GM23248 (cell line): ENCODE results near the gene SLC15A4. TPM values are rescaled to one million over a fixed set of nuclear protein-coding genes. Genes with fewer than 3 reads are reported as not detected.

ENCODE experiments used
- DNase-seq: peaks from one replicate; pipeline ENCODE4 v3.0.0-alpha.2; 2015
- H2AFZ ChIP-seq: fragments of 200-600 bp; sonication (generic); 2 replicates; pipeline ENCODE4 v1.6.1; 2016; ENCODE audit warnings: antibody characterized with exemption
- H3F3A ChIP-seq: fragments of 200-600 bp; sonication (generic); 2 replicates; pipeline ENCODE4 v1.6.1; 2016; ENCODE audit warnings: mild to moderate bottlenecking, antibody characterized with exemption, mixed run types; ENCODE audit not compliant: insufficient read depth
- H3K27ac ChIP-seq: fragments of 200-600 bp; sonication (generic); 2 replicates; pipeline ENCODE4 v1.5.1; 2016; ENCODE audit warnings: mild to moderate bottlenecking
- H3K27me3 ChIP-seq: fragments of 200-600 bp; sonication (generic); replicated peaks from 2 replicates; pipeline ENCODE4 v1.6.1; 2016; ENCODE audit warnings: mild to moderate bottlenecking; ENCODE audit not compliant: insufficient read depth
- H3K36me3 ChIP-seq: fragments of 200-600 bp; sonication (generic); 2 replicates; pipeline ENCODE4 v1.6.1; 2016; ENCODE audit warnings: low read depth, mild to moderate bottlenecking
- H3K4me1 ChIP-seq: fragments of 200-600 bp; sonication (generic); 2 replicates; pipeline ENCODE4 v1.6.1; 2016; ENCODE audit warnings: mild to moderate bottlenecking; ENCODE audit not compliant: insufficient read depth
- H3K4me2 ChIP-seq: fragments of 200-600 bp; sonication (generic); one replicate; pipeline ENCODE4 v1.6.1; 2016; ENCODE audit warnings: mild to moderate bottlenecking; ENCODE audit not compliant: unreplicated experiment
- H3K4me3 ChIP-seq: fragments of 200-600 bp; sonication (generic); 2 replicates; pipeline ENCODE4 v1.5.1; 2016; ENCODE audit warnings: mild to moderate bottlenecking
- H3K79me2 ChIP-seq: fragments of 200-600 bp; sonication (generic); 2 replicates; pipeline ENCODE4 v1.6.1; 2016; ENCODE audit warnings: mild to moderate bottlenecking; ENCODE audit not compliant: insufficient read depth
- H3K9ac ChIP-seq: fragments of 200-600 bp; sonication (generic); 2 replicates; pipeline ENCODE4 v1.6.1; 2016; ENCODE audit warnings: mild to moderate bottlenecking
- H3K9me2 ChIP-seq: fragments of 200-600 bp; sonication (generic); 2 replicates; pipeline ENCODE4 v1.6.1; 2016; ENCODE audit warnings: mixed run types, mild to moderate bottlenecking, moderate library complexity; ENCODE audit not compliant: insufficient read depth
- H3K9me3 ChIP-seq: fragments of 200-600 bp; sonication (generic); one replicate; pipeline ENCODE4 v1.6.1; 2017; ENCODE audit warnings: low read depth
- H4K20me1 ChIP-seq: fragments of 200-600 bp; sonication (generic); 2 replicates; pipeline ENCODE4 v1.6.0; 2016; ENCODE audit not compliant: insufficient read depth
- EZH2 ChIP-seq: fragments of 200-600 bp; sonication (generic); IDR thresholded peaks from 2 replicates; pipeline ENCODE4 v1.6.1; 2018; ENCODE audit warnings: antibody characterized with exemption, mild to moderate bottlenecking; ENCODE audit not compliant: insufficient read depth, poor library complexity, severe bottlenecking
- EZH2phosphoT487 ChIP-seq: fragments of 200-600 bp; sonication (generic); IDR thresholded peaks from 2 replicates; pipeline ENCODE4 v1.6.1; 2018; ENCODE audit warnings: antibody characterized with exemption, moderate library complexity, mild to moderate bottlenecking, low read depth; ENCODE audit not compliant: insufficient read depth
- WGBS, 2 experiments: methylation state at CpG; one replicate each; pipeline ENCODE4 v1.1.6; 2015 to 2017; ENCODE audit warnings: low lambda C conversion rate in 2 of 2, low coverage in 1 of 2; ENCODE audit errors: missing lambda C conversion rate in 2 of 2; 5-methylcytosine and 5-hydroxymethylcytosine counted together
- in situ Hi-C: fragments of 300-500 bp; cut with MboI; formaldehyde crosslinking; loops from 2 replicates; pipeline ENCODE4 v1.15.0; 2020
- polyA plus RNA-seq: library from polyadenylated mRNA; unstranded; fragments of >200 nt; fragmentation: Nextera tagmentation; extraction: Ambion mirVana; gene quantifications from 2 replicates; pipeline ENCODE4 v1.2.1, GENCODE V29; 2016
- total RNA-seq: library from RNA; depleted of rRNA; stranded (reverse); fragments of >200 nt; shearing (Covaris generic); gene quantifications from 2 replicates; pipeline ENCODE4 v1.2.3, GENCODE V29; 2014

SLC15A4 gene
- total and polyA plus RNA-seq, 2 experiments from 2014 or later = 5.7 to 50.3 TPM

DNA sequence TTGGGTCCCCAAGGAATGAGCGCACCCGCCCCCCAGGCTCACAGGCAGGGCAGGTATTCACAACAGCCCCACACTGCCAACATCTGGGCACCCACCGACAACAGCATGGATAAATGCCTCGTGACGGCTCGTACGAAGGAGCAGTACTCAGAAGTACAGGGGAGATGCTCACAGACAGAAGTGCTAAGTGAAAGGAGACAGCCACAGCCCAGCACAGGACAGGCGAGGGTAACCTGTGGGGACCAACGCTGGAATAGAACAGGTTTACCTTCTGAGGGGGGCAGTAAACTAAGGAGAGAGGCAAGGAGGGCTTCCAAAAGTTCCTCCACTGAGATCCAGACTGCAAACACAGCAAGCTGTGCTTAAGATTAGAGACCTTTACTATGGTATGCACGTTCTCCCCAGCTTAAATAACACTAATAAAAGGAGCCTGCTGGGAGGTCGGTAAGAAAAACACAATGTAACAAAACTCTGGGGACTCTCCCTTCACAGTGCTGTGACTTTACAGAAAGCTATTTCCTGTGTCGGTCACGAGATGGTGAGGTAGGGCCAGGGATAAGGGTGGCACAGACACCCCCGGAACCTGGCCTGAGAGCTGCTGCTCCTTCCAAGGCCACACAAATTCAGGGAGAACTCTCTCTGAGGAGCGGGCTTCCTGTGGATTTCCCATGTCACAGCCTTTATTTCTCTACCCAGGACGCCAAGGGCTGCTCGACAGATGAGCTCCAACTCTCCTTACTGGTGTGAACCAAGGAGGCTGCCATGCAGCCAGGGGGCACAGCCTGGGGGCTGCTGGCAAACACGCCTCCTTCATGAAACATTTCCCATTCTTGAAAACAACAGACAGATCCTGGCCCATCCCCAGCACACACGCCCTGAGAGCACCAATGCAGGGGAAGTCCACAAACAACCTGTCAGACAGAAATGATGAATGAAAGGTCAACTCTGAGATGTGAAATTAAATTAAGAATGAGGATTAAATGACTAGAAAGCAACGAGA lies 26.3 kb downstream of the SLC15A4 start:
- in situ Hi-C loops = no loop called here

DNA sequence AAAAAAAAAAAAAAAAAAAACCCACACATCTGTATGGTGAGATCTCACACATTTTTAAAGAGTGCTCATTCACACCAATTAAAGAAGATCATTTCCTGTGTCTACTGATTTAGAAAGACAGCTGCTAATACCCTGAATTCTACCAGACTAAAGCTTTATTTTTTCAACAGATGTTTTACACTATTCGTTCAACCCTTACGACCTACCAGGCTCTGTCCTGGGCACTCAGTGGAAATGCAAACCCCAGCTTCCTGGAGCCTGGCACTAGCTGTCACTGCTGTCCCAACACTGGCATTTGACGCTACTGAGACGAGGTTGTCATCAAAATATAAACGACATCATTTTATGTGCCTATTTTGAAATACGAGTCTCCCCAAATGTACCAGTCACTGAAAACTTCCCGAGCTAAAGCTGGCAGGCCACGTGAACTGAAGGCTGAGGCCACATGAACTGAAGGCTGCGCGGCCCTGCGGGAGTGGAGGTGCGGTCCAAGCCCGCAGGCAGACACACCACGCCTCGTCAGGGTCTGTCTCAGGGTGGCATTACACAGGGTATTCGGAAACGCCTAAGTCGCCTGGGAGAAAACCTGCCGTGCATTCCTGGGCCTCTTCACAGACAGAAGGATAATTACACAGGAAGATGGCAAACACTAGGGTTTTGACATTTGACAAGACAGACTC lies 27.2 kb downstream of the SLC15A4 start:
- TF ChIP-seq EZH2phosphoT487 = no peak
- no peak for TF ChIP-seq EZH2
- Histone ChIP-seq H4K20me1 (no peaks in the 10 kb centered on the region), H3K27me3 (no peaks in the 10 kb centered on the region), H3K9ac (no peak overlapping the region), H3K9me2 (no peaks in the 10 kb centered on the region), H3K27ac (no peak overlapping the region), H3K4me2 (no peak overlapping the region), H2AFZ (no peak overlapping the region), H3F3A (no peaks in the 10 kb centered on the region), H3K9me3 (no peaks in the 10 kb centered on the region), H3K4me3 (no peak overlapping the region), H3K4me1 (peaks cover 3% of the 10 kb centered on the region), H3K36me3 (peaks cover 20% of the 10 kb centered on the region; the same call in 1 of the 2 replicates), H3K79me2 (peaks cover 13% of the 10 kb centered on the region)
- DNase-seq = no peak
- 93 to 95% methylated on average over 19 of the region's 19 CpGs for WGBS, 2 experiments
- in situ Hi-C loops = no loop called here

More for the DNA sequence above, 26.3 kb downstream of the SLC15A4 start:
- H3K4me1 ChIP-seq = peaks cover 12% of the 10 kb centered on the region
- no peaks in the 10 kb centered on the region for H3K27me3 ChIP-seq
- 83 to 84% methylated on average over 20 of the region's 20 CpGs for WGBS, 2 experiments
- H3K9ac ChIP-seq = no peak overlapping the region
- H3K4me3 ChIP-seq = no peak overlapping the region
- no peak overlapping the region for H2AFZ ChIP-seq
- H3F3A ChIP-seq = peaks cover 1% of the 10 kb centered on the region; the same call in 1 of the 2 replicates
- H3K9me3 ChIP-seq = no peaks in the 10 kb centered on the region
- no peaks in the 10 kb centered on the region for H4K20me1 ChIP-seq
- no peak overlapping the region for H3K27ac ChIP-seq
- no peak for TF ChIP-seq EZH2phosphoT487
- TF ChIP-seq EZH2 = no peak
- H3K4me2 ChIP-seq = no peak overlapping the region
- H3K79me2 ChIP-seq = peaks cover 16% of the 10 kb centered on the region
- no peaks in the 10 kb centered on the region for H3K9me2 ChIP-seq
- no peak for DNase-seq
- peaks cover 20% of the 10 kb centered on the region; the same call in 1 of the 2 replicates for H3K36me3 ChIP-seq

- no peaks in the 10 kb centered on the region for H3K9me3 ChIP-seq
- H3F3A ChIP-seq = no peaks in the 10 kb centered on the region
- WGBS, 2 experiments = 92 to 93% methylated on average over 30 of the region's 30 CpGs
- DNase-seq = no peak
- no peaks in the 10 kb centered on the region for H4K20me1 ChIP-seq
- H3K36me3 ChIP-seq = peaks cover 20% of the 10 kb centered on the region; the same call in 1 of the 2 replicates
- no peak overlapping the region for H2AFZ ChIP-seq
- H3K27ac ChIP-seq = no peak overlapping the region
- H3K9me2 ChIP-seq = no peaks in the 10 kb centered on the region
- H3K27me3 ChIP-seq = no peaks in the 10 kb centered on the region
- TF ChIP-seq EZH2 = no peak
- no peak for TF ChIP-seq EZH2phosphoT487
- in situ Hi-C loops = no loop called here
- no peak overlapping the region for H3K4me2 ChIP-seq
- no peaks in the 10 kb centered on the region for H3K4me1 ChIP-seq
- peaks cover 7% of the 10 kb centered on the region for H3K79me2 ChIP-seq
- no peak overlapping the region for H3K9ac ChIP-seq
- no peak overlapping the region for H3K4me3 ChIP-seq
Measured at GRCh38 chr12:128795530-128796361, 28.0 kb downstream of the SLC15A4 start.
